Testis (tissue), 3 donors: ENCODE results near the gene PITPNM3. TPM values are rescaled to one million over a fixed set of nuclear protein-coding genes. Genes with fewer than 3 reads are reported as not detected.

Experiments used
- DNase-seq: peaks from one replicate; pipeline ENCODE4 v3.0.0-alpha.2; 2019
- H3K27ac ChIP-seq, 2 donors: fragments of 200-600 bp; sonication (generic); one replicate each; pipeline ENCODE4 v1.5.1; 2019
- H3K27me3 ChIP-seq: fragments of 200-600 bp; sonication (generic); one replicate; pipeline ENCODE4 v1.5.1; 2019
- H3K36me3 ChIP-seq: fragments of 200-600 bp; sonication (generic); one replicate; pipeline ENCODE4 v1.5.1; 2017; ENCODE audit warnings: low read depth; ENCODE audit errors: missing control alignments
- H3K4me1 ChIP-seq: fragments of 200-600 bp; sonication (generic); one replicate; pipeline ENCODE4 v1.5.1; 2019
- H3K4me3 ChIP-seq, 2 donors: fragments of 200-600 bp; sonication (generic); one replicate each; pipeline ENCODE4 v1.5.1; 2017 to 2019
- H3K9me3 ChIP-seq: fragments of 200-600 bp; sonication (generic); one replicate; pipeline ENCODE4 v1.5.1; 2017
- POLR2A ChIP-seq: fragments of 450-650 bp; IDR thresholded peaks from one replicate; pipeline ENCODE4 v1.6.1; 2017; ENCODE audit warnings: antibody characterized with exemption, mild to moderate bottlenecking, moderate library complexity
- WGBS, 2 donors: methylation state at CpG; one replicate each; pipeline ENCODE4 v1.1.5; 2018; 5-methylcytosine and 5-hydroxymethylcytosine counted together
- intact Hi-C: fragments of 100-400 bp; cut with DNase I; formaldehyde crosslinking; loops from one replicate; pipeline ENCODE4 v1.15.1; 2023; ENCODE audit warnings: low total_unique reads
- polyA plus RNA-seq: library from polyadenylated mRNA; stranded (reverse); fragments of 350-450 nt; fragmentation: Illumina TruSeq; extraction: RNeasy Lipid Tissue Mini Kit (QIAGEN cat#74804); gene quantifications from one replicate; pipeline ENCODE4 v1.2.3, GENCODE V29; 2014; ENCODE audit warnings: low read depth, low replicate concordance; ENCODE audit not compliant: insufficient read depth
- total RNA-seq, 2 donors: library from RNA; depleted of rRNA; stranded (reverse); fragments of >200 nt; gene quantifications; one replicate each; pipeline ENCODE4 v1.2.3, GENCODE V29; 2016
- TF ChIP-seq, protein P1 (sequence below), 3 experiments: fragments of 450-650 bp in 2 of 3; fragments of 200-600 bp in 1 of 3; sonication (generic) in 1 of 3; IDR thresholded peaks; one replicate each; pipeline ENCODE4 v1.5.1; 2016 to 2019; ENCODE audit warnings: antibody characterized with exemption in 3 of 3, mild to moderate bottlenecking in 2 of 3, moderate library complexity in 1 of 3

Gene PITPNM3
- total and polyA plus RNA-seq, 3 donors from 2014 or later = 6.3 to 7.3 (median 6.7) TPM

DNA sequence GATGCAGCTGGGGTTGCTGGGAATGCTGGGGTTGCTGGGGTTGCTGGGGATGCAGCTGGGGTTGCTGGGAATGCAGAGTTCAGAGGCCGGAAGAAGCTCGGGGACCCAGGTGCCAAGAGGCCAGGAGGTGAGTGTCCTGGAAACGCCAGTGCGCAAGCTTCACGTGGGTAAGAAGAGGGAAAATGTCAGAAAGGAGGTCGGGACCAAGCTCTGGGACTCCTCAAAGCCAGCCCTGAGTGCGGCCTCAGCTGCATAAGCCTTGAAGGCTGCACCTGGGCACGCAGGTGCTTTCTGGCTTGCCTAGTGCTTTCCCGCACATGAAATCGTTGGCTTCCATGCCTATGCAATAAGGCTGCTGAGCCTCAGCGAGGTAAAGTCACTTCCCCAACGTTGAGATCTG, 48.3 kb downstream of the PITPNM3 start:
- intact Hi-C loops = no loop called here
- no peaks in the 10 kb centered on the region for H3K27me3 ChIP-seq
- H3K36me3 ChIP-seq = no peaks in the 10 kb centered on the region
- 91 to 92% methylated on average over 12 of the region's 12 CpGs for WGBS, 2 donors
- peaks cover 7% of the 10 kb centered on the region for H3K4me1 ChIP-seq
- TF ChIP-seq POLR2A = no peak
- TF ChIP-seq, protein P1, sequence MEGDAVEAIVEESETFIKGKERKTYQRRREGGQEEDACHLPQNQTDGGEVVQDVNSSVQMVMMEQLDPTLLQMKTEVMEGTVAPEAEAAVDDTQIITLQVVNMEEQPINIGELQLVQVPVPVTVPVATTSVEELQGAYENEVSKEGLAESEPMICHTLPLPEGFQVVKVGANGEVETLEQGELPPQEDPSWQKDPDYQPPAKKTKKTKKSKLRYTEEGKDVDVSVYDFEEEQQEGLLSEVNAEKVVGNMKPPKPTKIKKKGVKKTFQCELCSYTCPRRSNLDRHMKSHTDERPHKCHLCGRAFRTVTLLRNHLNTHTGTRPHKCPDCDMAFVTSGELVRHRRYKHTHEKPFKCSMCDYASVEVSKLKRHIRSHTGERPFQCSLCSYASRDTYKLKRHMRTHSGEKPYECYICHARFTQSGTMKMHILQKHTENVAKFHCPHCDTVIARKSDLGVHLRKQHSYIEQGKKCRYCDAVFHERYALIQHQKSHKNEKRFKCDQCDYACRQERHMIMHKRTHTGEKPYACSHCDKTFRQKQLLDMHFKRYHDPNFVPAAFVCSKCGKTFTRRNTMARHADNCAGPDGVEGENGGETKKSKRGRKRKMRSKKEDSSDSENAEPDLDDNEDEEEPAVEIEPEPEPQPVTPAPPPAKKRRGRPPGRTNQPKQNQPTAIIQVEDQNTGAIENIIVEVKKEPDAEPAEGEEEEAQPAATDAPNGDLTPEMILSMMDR (IDR thresholded peaks at IDR 0.05) = no peak
- no peak overlapping the region for H3K4me3 ChIP-seq
- no peak for DNase-seq
- no peaks in the 10 kb centered on the region for H3K9me3 ChIP-seq
- H3K27ac ChIP-seq = no peak overlapping the region

DNA sequence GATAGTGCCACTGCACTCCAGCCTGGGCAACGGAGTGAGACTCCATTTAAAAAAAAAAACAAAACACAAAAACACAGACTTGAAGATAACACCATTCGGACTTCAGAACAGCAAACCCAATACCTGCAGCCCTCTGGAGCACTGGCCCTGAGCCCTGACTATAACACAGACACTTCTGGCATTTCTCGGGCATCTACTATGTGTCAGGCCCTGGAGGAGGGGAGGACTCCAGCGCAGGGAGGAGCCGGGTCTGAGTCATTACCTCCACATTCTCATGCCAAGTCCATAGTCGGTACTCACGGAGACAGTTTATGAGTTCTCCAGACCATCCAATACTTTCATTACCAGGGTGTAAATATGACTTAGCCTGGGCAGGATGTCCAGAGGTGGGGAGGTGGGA, 48.8 kb downstream of the PITPNM3 start:
- intact Hi-C loops = no loop called here
- no peak for DNase-seq
- WGBS, 2 donors = 67 to 76% methylated on average over 7 of the region's 7 CpGs
- Histone ChIP-seq H3K4me3 (no peak overlapping the region), H3K36me3 (no peaks in the 10 kb centered on the region), H3K27me3 (no peaks in the 10 kb centered on the region), H3K9me3 (no peaks in the 10 kb centered on the region), H3K4me1 (peaks cover 7% of the 10 kb centered on the region), H3K27ac (no peak overlapping the region)
- no peak for TF ChIP-seq POLR2A
- TF ChIP-seq, protein P1 (IDR thresholded peaks at IDR 0.05) = no peak

DNA sequence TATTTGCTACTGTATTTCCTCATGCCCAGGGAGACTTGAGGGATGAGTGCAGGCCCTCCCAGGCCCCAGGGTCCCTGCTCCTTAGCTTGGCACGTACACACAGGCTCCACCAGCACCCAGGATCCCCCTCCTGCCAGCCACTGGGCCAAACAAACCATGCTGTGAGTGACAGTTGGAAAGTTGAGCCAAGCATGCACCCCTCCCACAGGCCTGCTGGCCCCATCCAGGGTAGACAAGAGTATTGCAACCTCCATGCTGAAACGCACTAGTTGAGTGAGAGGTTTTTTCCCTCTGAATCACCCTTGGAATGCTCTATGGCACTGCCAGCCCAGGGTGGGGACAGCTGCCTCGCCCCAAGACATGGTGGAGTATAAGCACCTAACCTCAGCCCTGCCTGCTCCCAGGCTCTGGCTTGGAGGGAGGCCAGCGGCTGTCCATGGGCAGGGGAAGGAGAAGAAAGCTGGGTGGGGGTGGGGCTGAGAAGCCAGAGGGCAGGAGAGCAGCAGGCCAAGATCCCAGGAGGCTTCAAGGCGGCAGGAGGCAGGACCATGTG, 49.6 kb downstream of the PITPNM3 start:
- no peak overlapping the region for H3K4me3 ChIP-seq
- TF ChIP-seq POLR2A = no peak
- TF ChIP-seq, protein P1 (IDR thresholded peaks at IDR 0.05) = no peak
- H3K27ac ChIP-seq = no peak overlapping the region
- intact Hi-C loops = no loop called here
- no peaks in the 10 kb centered on the region for H3K27me3 ChIP-seq
- peaks cover 7% of the 10 kb centered on the region for H3K4me1 ChIP-seq
- no peak for DNase-seq
- H3K36me3 ChIP-seq = no peaks in the 10 kb centered on the region
- WGBS, 2 donors = 66 to 80% methylated on average over 1 to 5 of the region's 5 CpGs
- no peaks in the 10 kb centered on the region for H3K9me3 ChIP-seq

DNA sequence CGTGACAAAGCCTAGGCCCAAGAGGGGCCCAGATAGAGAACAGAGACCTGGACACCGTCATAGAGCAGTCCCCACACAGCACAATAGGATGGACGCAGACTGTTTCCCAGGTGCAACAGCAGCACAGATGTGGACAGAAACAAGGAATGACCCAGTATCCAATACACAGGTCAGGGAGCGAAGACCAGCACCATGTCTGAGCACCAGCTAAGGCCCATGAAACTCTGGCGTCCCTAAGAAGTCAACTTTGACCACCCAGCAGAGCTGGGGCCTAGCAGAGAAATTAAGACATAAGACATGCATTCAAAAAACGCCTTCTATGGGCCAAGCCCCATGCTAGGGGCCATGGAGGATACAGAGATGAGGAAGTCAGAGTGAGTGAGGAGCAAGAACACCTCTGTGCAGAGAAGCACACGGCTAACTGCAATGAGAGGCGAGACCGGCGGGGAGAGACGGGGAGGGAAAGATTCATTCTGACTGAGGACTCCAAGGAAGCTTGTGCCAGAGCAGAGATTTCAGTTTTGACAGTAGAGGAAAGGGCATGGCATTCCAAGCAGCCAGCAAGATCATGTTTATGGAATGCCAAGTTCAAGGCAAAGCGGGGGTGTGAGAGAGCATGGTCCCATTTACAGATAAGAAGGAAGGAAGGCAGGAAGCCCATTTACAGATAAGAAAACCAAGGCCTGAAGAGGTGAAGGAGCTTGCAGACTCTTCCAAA, 50.8 kb downstream of the PITPNM3 start:
- intact Hi-C loops = no loop called here
- 78 to 80% methylated on average over 12 of the region's 12 CpGs for WGBS, 2 donors
- H3K4me1 ChIP-seq = peaks cover 7% of the 10 kb centered on the region
- no peak overlapping the region for H3K4me3 ChIP-seq
- H3K27ac ChIP-seq = no peak overlapping the region
- DNase-seq = peak; percentile 57
- H3K9me3 ChIP-seq = no peaks in the 10 kb centered on the region
- TF ChIP-seq, protein P1 (IDR thresholded peaks at IDR 0.05) = no peak
- no peak for TF ChIP-seq POLR2A
- no peaks in the 10 kb centered on the region for H3K36me3 ChIP-seq
- H3K27me3 ChIP-seq = no peaks in the 10 kb centered on the region
